ENCODE results near the gene TCP11X1.
"Not testable (repeated sequence)": the region's sequence is repeated elsewhere in the genome, so short reads cannot be mapped to it uniquely, and the experiment has no call there.

The TCP11X1 gene

GRCh38 chrX:102214986-102215385 is at the start of gene TCP11X1:
TSS of gene TCP11X1 (plus strand) at chrX:102215301.
- not testable (repeated sequence) for DNase-seq (ENCODE audit: low read depth in 2 of 2)

DNA sequence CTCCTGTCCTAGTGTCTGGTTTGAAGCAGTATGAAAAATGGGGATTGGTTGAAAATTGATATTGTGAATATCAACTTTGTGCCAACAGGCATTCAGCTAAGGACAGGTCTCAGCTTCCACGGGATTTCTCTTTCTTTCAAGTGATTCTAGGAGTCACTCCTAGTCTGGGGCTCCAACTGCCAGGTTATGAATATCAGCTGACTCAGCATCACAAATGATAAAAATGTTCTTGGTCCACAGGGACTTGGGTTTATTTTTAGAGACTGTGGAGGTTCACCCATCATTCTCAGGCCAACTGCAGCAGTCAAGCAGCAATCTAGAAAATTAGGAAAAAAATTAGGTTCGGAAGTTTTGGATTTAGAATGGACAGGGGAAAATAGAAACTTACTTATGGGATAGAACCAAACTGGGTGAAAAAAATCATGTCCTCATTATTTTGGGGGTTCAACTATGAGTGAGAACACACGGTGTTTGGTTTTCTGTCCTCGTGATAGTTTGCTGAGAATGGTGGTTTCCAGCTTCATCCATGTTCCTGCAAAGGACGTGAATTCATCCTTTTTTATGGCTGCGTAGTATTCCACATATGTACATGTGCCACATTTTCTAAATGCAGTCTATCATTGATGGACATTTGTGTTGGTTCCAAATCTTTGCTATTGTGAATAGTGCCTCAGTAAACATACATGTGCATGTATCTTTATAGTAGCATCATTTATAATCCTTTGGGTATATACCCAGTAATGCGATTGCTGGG is 29.0 kb upstream of the TCP11X1 start:
- no peak for DNase-seq (ENCODE audit: low read depth in 2 of 2)

- DNase-seq (ENCODE audit: low read depth in 2 of 2), result not testable (repeated sequence)
Measured at GRCh38 chrX:102207940-102208339, 7.2 kb upstream of the TCP11X1 start.

DNA sequence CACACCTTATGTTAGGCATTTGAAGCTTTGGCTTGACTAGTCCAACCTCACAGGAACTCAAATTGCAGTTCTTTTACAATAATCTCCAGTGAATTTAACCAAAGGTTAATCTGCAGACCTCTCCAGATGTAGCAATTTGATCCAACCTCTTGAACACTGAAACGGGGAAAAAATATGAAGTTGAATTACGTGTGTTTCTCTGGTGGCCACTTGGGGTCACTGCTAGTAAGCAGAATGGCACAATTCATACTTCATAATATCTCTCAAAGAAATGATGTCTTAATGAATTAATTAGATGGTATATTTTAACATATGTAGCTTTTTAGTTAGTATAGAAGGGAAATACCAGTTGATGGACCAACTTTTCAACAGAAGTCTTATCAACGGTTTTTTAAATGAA is 1.4 kb downstream of the TCP11X1 start:
- not testable (repeated sequence) for DNase-seq (ENCODE audit: low read depth in 2 of 2)

GRCh38 chrX:102235678-102236077 is 20.6 kb downstream of the TCP11X1 start:
- DNase-seq (ENCODE audit: low read depth in 2 of 2), result not testable (repeated sequence)

DNA sequence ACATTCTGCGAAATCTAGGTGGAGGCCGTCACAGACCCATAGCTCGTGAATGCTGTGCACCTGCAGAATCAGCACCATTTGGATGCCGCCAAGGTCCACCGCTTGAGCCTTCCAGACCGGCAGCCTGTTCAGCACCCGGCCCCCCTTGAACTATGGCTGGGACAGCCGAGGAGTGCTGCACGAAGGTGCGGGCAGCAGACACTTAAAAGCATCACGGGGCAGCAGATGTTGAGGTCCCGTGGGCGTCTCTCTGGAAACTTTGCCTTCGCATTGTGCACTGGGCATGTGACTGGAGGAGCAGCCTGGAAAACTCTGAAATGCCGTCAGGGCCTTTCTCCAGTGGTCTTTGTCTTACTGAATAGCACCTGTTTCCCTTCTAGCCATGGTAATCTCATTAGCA is 25.2 kb downstream of the TCP11X1 start:
- DNase-seq (ENCODE audit: low read depth in 2 of 2), result not testable (repeated sequence)

DNA sequence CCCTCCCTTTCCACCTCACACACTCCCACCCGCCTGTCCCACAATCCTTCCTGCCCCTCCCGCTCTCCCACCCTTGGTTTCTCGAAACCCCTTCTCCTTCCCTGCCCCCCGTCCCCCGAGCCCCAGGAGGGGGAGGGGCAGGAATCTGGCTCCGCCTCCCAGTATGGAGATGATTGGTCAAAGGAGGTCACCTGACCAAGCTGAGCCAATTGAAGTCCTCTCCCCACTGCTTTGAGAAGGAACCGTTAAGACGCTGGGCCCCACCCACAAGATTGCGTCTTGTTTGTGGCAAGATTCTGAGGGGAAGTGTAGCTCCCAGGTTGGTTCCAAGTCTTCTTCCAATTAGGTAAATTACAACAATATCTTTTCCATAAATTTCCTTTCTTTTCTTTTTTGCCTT is 31.8 kb downstream of the TCP11X1 start, which contains the start of gene NXF2:
Gene NXF2, plus strand, starts transcription at position 275 of the 400 bp plus-strand sequence. CDS start 59,912 bp downstream, outside the sequence.
- DNase-seq (ENCODE audit: low read depth in 2 of 2), result not testable (repeated sequence)

DNA sequence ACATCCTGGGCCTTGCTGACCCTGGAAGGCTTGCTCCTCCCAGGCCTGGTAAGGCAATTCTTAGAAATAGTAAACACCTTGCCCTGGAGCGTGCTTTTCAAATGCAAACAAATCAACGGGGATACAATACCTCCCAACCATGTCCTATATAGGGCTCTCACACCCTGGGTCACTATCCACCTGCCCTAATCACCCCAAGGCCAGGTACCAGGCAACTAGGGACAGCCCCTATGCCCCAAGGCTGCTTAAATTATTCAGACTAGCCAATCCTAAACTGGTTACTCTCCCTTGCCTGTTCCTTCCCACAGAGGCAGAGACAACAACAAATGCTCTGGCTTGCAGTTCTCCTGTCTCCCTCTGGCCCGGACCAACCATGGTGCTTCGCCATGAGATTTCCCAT is 57.1 kb downstream of the TCP11X1 start:
- DNase-seq (ENCODE audit: low read depth in 2 of 2), result not testable (repeated sequence)

All from fibroblast of skin of left biceps (primary cell).